ENCODE results near the gene ARHGEF2. TPM values are rescaled to one million over a fixed set of nuclear protein-coding genes. Genes with fewer than 3 reads are reported as not detected.

Gene ARHGEF2
- total and polyA plus RNA-seq, 9 of the 15 experiments (the other 6 are each of a cell fraction or from before 2014, with no cell fraction given), result 7.1 to 162 (median 62.2) TPM

GRCh38 chr1:155983191-155984024 lies 5.1 kb upstream of the ARHGEF2 start (continued):
- TF ChIP-seq HNRNPUL1 (IDR thresholded peaks at IDR 0.05; ENCODE audit: low read length) (no peak), MCM3 (IDR thresholded peaks at IDR 0.05) (no peak), RBM14 (IDR thresholded peaks at IDR 0.05; ENCODE audit: borderline replicate concordance, insufficient read depth, low read depth, low read length) (no peak), RBM17 (IDR thresholded peaks at IDR 0.05; ENCODE audit: borderline replicate concordance, low read depth, low read length) (no peak), RBM25 (IDR thresholded peaks at IDR 0.05; ENCODE audit: low read depth, low read length, severe bottlenecking) (peak; percentile 20), MCM2 (IDR thresholded peaks at IDR 0.05; ENCODE audit: low read depth) (no peak), SMARCA4 (IDR thresholded peaks at IDR 0.05) (peak; percentile 64; the same call in 1 of the 2 replicates), XRCC3 (IDR thresholded peaks at IDR 0.05) (no peak), NBN (IDR thresholded peaks at IDR 0.05; ENCODE audit: low read depth) (0 out of 2 replicates have a peak, but pooled peaks have one; percentile 45), KDM4B (IDR thresholded peaks at IDR 0.05; ENCODE audit: borderline replicate concordance in 2 of 2, low read depth in 1 of 2) (0 out of 4 replicates have a peak, but pooled peaks of 1 of the 2 experiments have one; percentile 39), FOXA3 (CRISPR knock-in tag; conservative IDR thresholded peaks at IDR 0.05 in 1 of 2, IDR thresholded peaks at IDR 0.05 in 1 of 2) (peak; percentile 75 to 97), BRCA1 (IDR thresholded peaks at IDR 0.05) (no peak), BRCA1 (CRISPR knock-in tag; IDR thresholded peaks at IDR 0.05) (no peak), MBD2 (IDR thresholded peaks at IDR 0.05; ENCODE audit: borderline replicate concordance, low read depth) (no peak), TAF7 (tag; IDR thresholded peaks at IDR 0.05) (0 out of 2 replicates have a peak, but pooled peaks have one; percentile 33), ZNF589 (CRISPR knock-in tag; IDR thresholded peaks at IDR 0.05; ENCODE audit: low read depth) (peak; percentile 61; the same call in 1 of the 2 replicates), ZEB2 (IDR thresholded peaks at IDR 0.05) (no peak), KLF13 (tag; IDR thresholded peaks at IDR 0.05; ENCODE audit: borderline replicate concordance, low read depth) (no peak), ZNF146 (CRISPR knock-in tag; IDR thresholded peaks at IDR 0.05; ENCODE audit: unreplicated experiment) (no peak), ZNF134 (CRISPR knock-in tag; conservative IDR thresholded peaks at IDR 0.05) (no peak), CTBP1 (IDR thresholded peaks at IDR 0.05; ENCODE audit: borderline replicate concordance) (peak; percentile 90)
- TF ChIP-seq, protein P1, sequence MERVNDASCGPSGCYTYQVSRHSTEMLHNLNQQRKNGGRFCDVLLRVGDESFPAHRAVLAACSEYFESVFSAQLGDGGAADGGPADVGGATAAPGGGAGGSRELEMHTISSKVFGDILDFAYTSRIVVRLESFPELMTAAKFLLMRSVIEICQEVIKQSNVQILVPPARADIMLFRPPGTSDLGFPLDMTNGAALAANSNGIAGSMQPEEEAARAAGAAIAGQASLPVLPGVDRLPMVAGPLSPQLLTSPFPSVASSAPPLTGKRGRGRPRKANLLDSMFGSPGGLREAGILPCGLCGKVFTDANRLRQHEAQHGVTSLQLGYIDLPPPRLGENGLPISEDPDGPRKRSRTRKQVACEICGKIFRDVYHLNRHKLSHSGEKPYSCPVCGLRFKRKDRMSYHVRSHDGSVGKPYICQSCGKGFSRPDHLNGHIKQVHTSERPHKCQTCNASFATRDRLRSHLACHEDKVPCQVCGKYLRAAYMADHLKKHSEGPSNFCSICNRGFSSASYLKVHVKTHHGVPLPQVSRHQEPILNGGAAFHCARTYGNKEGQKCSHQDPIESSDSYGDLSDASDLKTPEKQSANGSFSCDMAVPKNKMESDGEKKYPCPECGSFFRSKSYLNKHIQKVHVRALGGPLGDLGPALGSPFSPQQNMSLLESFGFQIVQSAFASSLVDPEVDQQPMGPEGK (CRISPR knock-in tag; IDR thresholded peaks at IDR 0.05; ENCODE audit: borderline replicate concordance), result no peak
- TF ChIP-seq, protein P2, sequence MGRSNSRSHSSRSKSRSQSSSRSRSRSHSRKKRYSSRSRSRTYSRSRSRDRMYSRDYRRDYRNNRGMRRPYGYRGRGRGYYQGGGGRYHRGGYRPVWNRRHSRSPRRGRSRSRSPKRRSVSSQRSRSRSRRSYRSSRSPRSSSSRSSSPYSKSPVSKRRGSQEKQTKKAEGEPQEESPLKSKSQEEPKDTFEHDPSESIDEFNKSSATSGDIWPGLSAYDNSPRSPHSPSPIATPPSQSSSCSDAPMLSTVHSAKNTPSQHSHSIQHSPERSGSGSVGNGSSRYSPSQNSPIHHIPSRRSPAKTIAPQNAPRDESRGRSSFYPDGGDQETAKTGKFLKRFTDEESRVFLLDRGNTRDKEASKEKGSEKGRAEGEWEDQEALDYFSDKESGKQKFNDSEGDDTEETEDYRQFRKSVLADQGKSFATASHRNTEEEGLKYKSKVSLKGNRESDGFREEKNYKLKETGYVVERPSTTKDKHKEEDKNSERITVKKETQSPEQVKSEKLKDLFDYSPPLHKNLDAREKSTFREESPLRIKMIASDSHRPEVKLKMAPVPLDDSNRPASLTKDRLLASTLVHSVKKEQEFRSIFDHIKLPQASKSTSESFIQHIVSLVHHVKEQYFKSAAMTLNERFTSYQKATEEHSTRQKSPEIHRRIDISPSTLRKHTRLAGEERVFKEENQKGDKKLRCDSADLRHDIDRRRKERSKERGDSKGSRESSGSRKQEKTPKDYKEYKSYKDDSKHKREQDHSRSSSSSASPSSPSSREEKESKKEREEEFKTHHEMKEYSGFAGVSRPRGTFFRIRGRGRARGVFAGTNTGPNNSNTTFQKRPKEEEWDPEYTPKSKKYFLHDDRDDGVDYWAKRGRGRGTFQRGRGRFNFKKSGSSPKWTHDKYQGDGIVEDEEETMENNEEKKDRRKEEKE (IDR thresholded peaks at IDR 0.05; ENCODE audit: borderline replicate concordance in 1 of 2, control insufficient read depth in 1 of 2, low read depth in 2 of 2, low read length in 1 of 2), result no peak

Measured in K562 (cell line).